Measurements from ENCODE around the gene MSMP.

MSMP gene

GRCh38 chr9:35717132-35717870 is 36.8 kb downstream of the MSMP start:
- no peak for DNase-seq

GRCh38 chr9:35716230-35716629 is 37.8 kb downstream of the MSMP start:
- no peak for DNase-seq

GRCh38 chr9:35714579-35715252 is 39.4 kb downstream of the MSMP start:
- no peak for DNase-seq

- no peak for DNase-seq
These were observed 40.0 kb downstream of the MSMP start for GRCh38 chr9:35714123-35714522.

- DNase-seq: no peak
These were observed 40.5 kb downstream of the MSMP start for GRCh38 chr9:35713578-35713977.

GRCh38 chr9:35712762-35713400 is 41.2 kb downstream of the MSMP start:
- no peak for DNase-seq

GRCh38 chr9:35711501-35712428 is 42.3 kb downstream of the MSMP start:
- DNase-seq: no peak

GRCh38 chr9:35710818-35711500 is 43.1 kb downstream of the MSMP start:
- DNase-seq: no peak

GRCh38 chr9:35708146-35708545 is 45.9 kb downstream of the MSMP start:
- no peak for DNase-seq

GRCh38 chr9:35706951-35707350 is 47.1 kb downstream of the MSMP start:
- DNase-seq: no peak

GRCh38 chr9:35705836-35706430 is 48.1 kb downstream of the MSMP start:
- no peak for DNase-seq

- DNase-seq: no peak
These were observed 48.7 kb downstream of the MSMP start for GRCh38 chr9:35705372-35705771.

- no peak for DNase-seq
These were observed 50.0 kb downstream of the MSMP start for GRCh38 chr9:35703906-35704672.

Data from activated effector memory CD4-positive, alpha-beta T cell treated with Interleukin-2 at 50 U/mL for 16 hours (primary cell).